H1 (cell line): ENCODE data around the gene CCNH. TPM values are rescaled to one million over a fixed set of nuclear protein-coding genes. Genes with fewer than 3 reads are reported as not detected.

ENCODE experiments used
- CTCF ChIA-PET: fragments of 300-600 bp; sonication (Branson Sonifier 250); formaldehyde crosslinking; loops from one replicate; lab custom pipeline; 2021; ENCODE audit not compliant: partially characterized antibody; lab: Charles Lee
- POLR2A ChIA-PET: fragments of 300-600 bp; sonication (Branson Sonifier 250); formaldehyde crosslinking; loops from one replicate; lab custom pipeline; 2021; ENCODE audit warnings: inconsistent platforms; ENCODE audit not compliant: partially characterized antibody; lab: Charles Lee
- DNase-seq, 2 experiments: peaks; one replicate each; pipeline versions ENCODE4 v3.0.0 to v3.0.0-alpha.2; 2010 to 2022; ENCODE audit warnings: low spot score in 2 of 2, low read depth in 1 of 2, mixed read lengths in 1 of 2
- FAIRE-seq: peaks from 2 replicates; lab custom pipeline; 2011; peaks lifted over from hg19 to GRCh38; lab: Jason Lieb, UNC
- H2AFZ ChIP-seq: 2 replicates; pipeline ENCODE4 v1.8.1; 2012; ENCODE audit warnings: low read length, inconsistent platforms
- H2AK5ac ChIP-seq: 2 replicates; pipeline ENCODE4 v1.6.1; 2013; ENCODE audit warnings: low read depth, low read length
- H2BK120ac ChIP-seq: replicated peaks from 2 replicates; pipeline ENCODE3; 2013; ENCODE audit warnings: low read depth, low read length, inconsistent platforms
- H2BK12ac ChIP-seq: 2 replicates; pipeline ENCODE4 v1.6.1; 2013; ENCODE audit warnings: low read depth, low read length
- H2BK15ac ChIP-seq: 2 replicates; pipeline ENCODE4 v1.6.1; 2013; ENCODE audit warnings: low read length
- H2BK20ac ChIP-seq: 2 replicates; pipeline ENCODE4 v1.6.1; 2013; ENCODE audit warnings: low read length
- H2BK5ac ChIP-seq: 2 replicates; pipeline ENCODE4 v1.6.1; 2013; ENCODE audit warnings: low read depth, low read length
- H3K14ac ChIP-seq: 2 replicates; pipeline ENCODE4 v1.6.1; 2013; ENCODE audit warnings: inconsistent platforms; ENCODE audit not compliant: insufficient read length
- H3K18ac ChIP-seq: 2 replicates; pipeline ENCODE4 v1.6.1; 2013; ENCODE audit warnings: low read length; ENCODE audit errors: extremely low read depth
- H3K23ac ChIP-seq: 2 replicates; pipeline ENCODE4 v1.6.1; 2013; ENCODE audit warnings: inconsistent platforms; ENCODE audit not compliant: insufficient read length
- H3K23me2 ChIP-seq: 2 replicates; pipeline ENCODE4 v1.6.1; 2013; ENCODE audit warnings: low read depth, low read length
- H3K27ac ChIP-seq: 2 replicates; pipeline ENCODE4 v1.6.1; 2011; ENCODE audit warnings: low read depth, low read length, inconsistent platforms
- H3K27me3 ChIP-seq, 4 experiments: replicated peaks in 1 of 4; 1 replicate in 1 of 4; 2 replicates in 3 of 4; pipeline versions ENCODE4 v1.6.1 to v1.8.1; 2011 to 2013; ENCODE audit warnings: low read length in 3 of 4, mild to moderate bottlenecking in 3 of 4, inconsistent platforms in 2 of 4, mixed read lengths in 2 of 4, moderate library complexity in 1 of 4; ENCODE audit not compliant: control insufficient read depth in 3 of 4, insufficient read depth in 3 of 4; ENCODE audit errors: extremely low read depth in 1 of 4
- H3K36me3 ChIP-seq, 4 experiments: 2 replicates each; pipeline versions ENCODE4 v1.6.1 to v1.8.1; 2011 to 2013; ENCODE audit warnings: mild to moderate bottlenecking in 4 of 4, low read length in 3 of 4, moderate library complexity in 2 of 4, control low read depth in 1 of 4, inconsistent platforms in 1 of 4; ENCODE audit not compliant: insufficient read depth in 4 of 4, control insufficient read depth in 2 of 4
- H3K4ac ChIP-seq: replicated peaks from 2 replicates; pipeline ENCODE3; 2013; ENCODE audit warnings: low read length, low read depth, mixed read lengths, inconsistent platforms; ENCODE audit not compliant: insufficient read length
- H3K4me1 ChIP-seq, 4 experiments: replicated peaks in 1 of 4; 1 replicate in 1 of 4; 2 replicates in 3 of 4; pipeline versions ENCODE4 v1.6.1 to v1.8.1; 2011 to 2013; ENCODE audit warnings: low read length in 3 of 4, inconsistent platforms in 2 of 4, mixed read lengths in 1 of 4; ENCODE audit not compliant: insufficient read depth in 4 of 4, control insufficient read depth in 3 of 4
- H3K4me2 ChIP-seq, 2 experiments: 2 replicates each; pipeline versions ENCODE4 v1.6.1 to v1.8.1; 2011 to 2013; ENCODE audit warnings: low read depth in 2 of 2, low read length in 2 of 2, control low read depth in 1 of 2, inconsistent platforms in 1 of 2, mild to moderate bottlenecking in 1 of 2; ENCODE audit not compliant: insufficient read depth in 1 of 2
- H3K4me3 ChIP-seq, 4 experiments: fragments of 200-600, 300-600 bp in 1 of 4; sonication (generic), shearing (Covaris generic), sonication (Bioruptor Twin) in 1 of 4; 2 replicates each; pipeline versions ENCODE4 v1.5.1 to v1.8.1; 2011 to 2016; ENCODE audit warnings: low read length in 4 of 4, low read depth in 3 of 4, control low read depth in 2 of 4, inconsistent platforms in 2 of 4, mild to moderate bottlenecking in 2 of 4, mixed read lengths in 1 of 4, moderate library complexity in 1 of 4; ENCODE audit not compliant: insufficient read depth in 2 of 4; ENCODE audit errors: extremely low read depth in 1 of 4
- H3K56ac ChIP-seq: replicated peaks from 2 replicates; pipeline ENCODE3; 2013; ENCODE audit warnings: low read depth, mild to moderate bottlenecking, mixed read lengths, low read length, inconsistent platforms; ENCODE audit not compliant: insufficient read length
- H3K79me1 ChIP-seq: 2 replicates; pipeline ENCODE4 v1.6.1; 2013; ENCODE audit warnings: low read depth, low read length, control low read depth
- H3K79me2 ChIP-seq, 2 experiments: 2 replicates each; pipeline versions ENCODE4 v1.6.1 to v1.8.1; 2012 to 2013; ENCODE audit warnings: low read length in 2 of 2, mild to moderate bottlenecking in 2 of 2, inconsistent platforms in 1 of 2; ENCODE audit not compliant: insufficient read depth in 2 of 2, control insufficient read depth in 1 of 2
- H3K9ac ChIP-seq, 4 experiments: replicated peaks in 1 of 4; 1 replicate in 1 of 4; 2 replicates in 3 of 4; pipeline versions ENCODE4 v1.6.1 to v1.8.1; 2011 to 2013; ENCODE audit warnings: low read depth in 3 of 4, low read length in 3 of 4, control low read depth in 2 of 4, mild to moderate bottlenecking in 2 of 4, moderate library complexity in 2 of 4, inconsistent platforms in 1 of 4; ENCODE audit errors: extremely low read depth in 1 of 4
- H3K9me3 ChIP-seq, 2 experiments: 2 replicates each; pipeline versions ENCODE4 v1.6.1 to v1.8.1; 2012 to 2013; ENCODE audit warnings: mild to moderate bottlenecking in 2 of 2, moderate library complexity in 2 of 2, control low read depth in 1 of 2, inconsistent platforms in 1 of 2, low read depth in 1 of 2, low read length in 1 of 2, mixed read lengths in 1 of 2; ENCODE audit not compliant: insufficient read depth in 2 of 2
- H4K20me1 ChIP-seq, 2 experiments: replicated peaks in 1 of 2; 2 replicates each; pipeline versions ENCODE3 to v1.8.1; 2011 to 2013; ENCODE audit warnings: inconsistent platforms in 2 of 2, low read length in 2 of 2, mild to moderate bottlenecking in 1 of 2; ENCODE audit not compliant: insufficient read depth in 2 of 2, control insufficient read depth in 1 of 2
- H4K5ac ChIP-seq: 2 replicates; pipeline ENCODE4 v1.6.1; 2013; ENCODE audit warnings: low read length, low read depth, mixed read lengths, inconsistent platforms; ENCODE audit not compliant: insufficient read length
- H4K8ac ChIP-seq: 2 replicates; pipeline ENCODE4 v1.8.0; 2013; ENCODE audit warnings: mild to moderate bottlenecking, moderate library complexity, low read length, inconsistent platforms; ENCODE audit not compliant: insufficient read depth; ENCODE audit errors: extremely low read depth
- H4K91ac ChIP-seq: replicated peaks from 2 replicates; pipeline ENCODE3; 2013; ENCODE audit warnings: low read length, mixed read lengths, inconsistent platforms; ENCODE audit not compliant: insufficient read length
- CTCF ChIP-seq, 3 experiments: IDR thresholded peaks; 1 replicate in 2 of 3; 2 replicates in 1 of 3; pipeline versions ENCODE4 v1.5.1 to v1.6.1; 2011; ENCODE audit warnings: low read length in 3 of 3, mild to moderate bottlenecking in 3 of 3, inconsistent platforms in 2 of 3, low read depth in 1 of 3, moderate library complexity in 1 of 3; ENCODE audit not compliant: insufficient read depth in 1 of 3; ENCODE audit errors: control extremely low read depth in 1 of 3
- SIN3A ChIP-seq, 2 experiments: IDR thresholded peaks in 1 of 2; conservative IDR thresholded peaks in 1 of 2; 2 replicates each; pipeline ENCODE4 v1.6.1; 2011 to 2012; ENCODE audit warnings: low read length in 2 of 2, improper control_type of control experiment in 1 of 2, low read depth in 1 of 2, mild to moderate bottlenecking in 1 of 2
- WGBS, 2 experiments: shearing (Covaris generic) in 1 of 2; methylation state at CpG; one replicate each; pipeline versions ENCODE4 v1.1.6 to v1.1.7; 2013 to 2015; ENCODE audit warnings: low lambda C conversion rate in 2 of 2, mixed read lengths in 2 of 2, inconsistent platforms in 1 of 2, low coverage in 1 of 2, missing lambda C conversion rate in 1 of 2; ENCODE audit not compliant: insufficient replicate concordance in 2 of 2, insufficient coverage in 1 of 2, insufficient read length in 1 of 2; ENCODE audit errors: extremely low coverage in 1 of 2, missing lambda C conversion rate in 1 of 2; 5-methylcytosine and 5-hydroxymethylcytosine counted together
- polyA plus RNA-seq, 7 experiments: library from polyadenylated mRNA; depleted of rRNA in 3 of 7; stranded (reverse) in 5 of 7; unstranded in 2 of 7; fragments of >200 nt in 5 of 7; fragments of 200-250 nt in 2 of 7; gene quantifications; 1 replicate in 5 of 7; 2 replicates in 1 of 7; 4 replicates in 1 of 7; pipeline versions ENCODE4 v1.2.1 to v1.2.3, GENCODE V29; 2011 to 2013; ENCODE audit warnings: missing spikeins in 2 of 7, mixed read lengths in 2 of 7
- total RNA-seq: library from RNA; stranded (reverse); fragmentation: NEBNext Ultra II Directional; extraction: Animal tissue kit (Norgen Biotek cat#: 25700); gene quantifications from 2 replicates; pipeline ENCODE4 v1.2.1, GENCODE V29; 2021

Gene CCNH
- total and polyA plus RNA-seq, 2 of the 8 experiments (the other 6 are each of a cell fraction or from before 2014, with no cell fraction given) = 38.2 to 41.8 TPM

GRCh38 chr5:87411973-87412629 is 629 bp downstream of the CCNH start:
- peak overlapping the region; percentile 83 to 98 (median 92) for H3K9ac ChIP-seq
- H3K4ac ChIP-seq = no peak overlapping the region
- H3K56ac ChIP-seq = peak overlapping the region; percentile 80
- FAIRE-seq = no peak
- H3K9me3 ChIP-seq = no peaks in the 10 kb centered on the region
- peak overlapping the region; percentile 85 for H2BK5ac ChIP-seq
- peak overlapping the region; percentile 86 for H3K27ac ChIP-seq
- no peaks in the 10 kb centered on the region for H3K27me3 ChIP-seq
- H2BK15ac ChIP-seq = no peak overlapping the region
- POLR2A ChIA-PET = interaction anchor here (0.6 to 2.2 kb wide), 7 partner anchors 8 to 440 kb away, joined by 3 to 7 read pairs (median 3); partner anchors contain the start of gene RASA1
- peak overlapping the region; percentile 90 to 98 (median 91) for H3K4me3 ChIP-seq
- H3K14ac ChIP-seq = no peak overlapping the region
- H3K23me2 ChIP-seq = peaks cover 7% of the 10 kb centered on the region
- H2BK120ac ChIP-seq = no peak overlapping the region
- TF ChIP-seq SIN3A (conservative IDR thresholded peaks at IDR 0.05 in 1 of 2, IDR thresholded peaks at IDR 0.05 in 1 of 2; ENCODE audit: low read depth in 1 of 2, low read length in 2 of 2) (0 out of 4 replicates have a peak, but pooled peaks of 1 of the 2 experiments have one; percentile 13), CTCF (IDR thresholded peaks at IDR 0.05; ENCODE audit: control extremely low read depth in 1 of 3, insufficient read depth in 1 of 3, low read depth in 1 of 3, low read length in 3 of 3) (no peak)
- peak overlapping the region; percentile 94 for H2BK12ac ChIP-seq
- peak overlapping the region; percentile 90 to 94 for H3K4me2 ChIP-seq
- peak overlapping the region; percentile 95 for H4K8ac ChIP-seq
- peaks cover 7% of the 10 kb centered on the region; the same call in 1 of the 2 replicates for H3K79me1 ChIP-seq
- H4K91ac ChIP-seq = no peak overlapping the region
- peaks cover 3 to 23% of the 10 kb centered on the region in 2 experiments; a peak in 3 of 4 replicates for H3K79me2 ChIP-seq
- WGBS, 2 experiments = 2% methylated on average over 29 of the region's 29 CpGs; no CpG with 5 or more reads in 1 of the 2 experiments
- no peak overlapping the region for H2BK20ac ChIP-seq
- H4K20me1 ChIP-seq = peaks cover 0 to 2% of the 10 kb centered on the region in 2 experiments
- H3K18ac ChIP-seq = no peak overlapping the region; the same call in 1 of the 2 replicates
- H4K5ac ChIP-seq = no peak overlapping the region
- H2AFZ ChIP-seq = peak overlapping the region; percentile 95
- H3K36me3 ChIP-seq = peaks cover 9 to 36% (median 20%) of the 10 kb centered on the region in 4 experiments
- H3K4me1 ChIP-seq = peaks cover 0 to 3% (median 0%) of the 10 kb centered on the region in 4 experiments; a peak in 2 of 7 replicates
- no peak for DNase-seq
- no peak overlapping the region; the same call in 1 of the 2 replicates for H2AK5ac ChIP-seq
- H3K23ac ChIP-seq = no peak overlapping the region
- CTCF ChIA-PET = interaction anchor here (0.7 to 1.8 kb wide), 4 partner anchors 10 to 22 kb away, joined by 3 to 7 read pairs (median 4); no protein-coding TSS in a partner anchor
